ENCODE measurements around the gene TCOF1. TPM values are rescaled to one million over a fixed set of nuclear protein-coding genes. Genes with fewer than 3 reads are reported as not detected.
A peak's percentile ranks its signal among the peaks of the same experiment; 100 is the strongest.

TCOF1 gene
- total RNA-seq, 2 experiments from 2014 or later, result 113 to 145 TPM

DNA sequence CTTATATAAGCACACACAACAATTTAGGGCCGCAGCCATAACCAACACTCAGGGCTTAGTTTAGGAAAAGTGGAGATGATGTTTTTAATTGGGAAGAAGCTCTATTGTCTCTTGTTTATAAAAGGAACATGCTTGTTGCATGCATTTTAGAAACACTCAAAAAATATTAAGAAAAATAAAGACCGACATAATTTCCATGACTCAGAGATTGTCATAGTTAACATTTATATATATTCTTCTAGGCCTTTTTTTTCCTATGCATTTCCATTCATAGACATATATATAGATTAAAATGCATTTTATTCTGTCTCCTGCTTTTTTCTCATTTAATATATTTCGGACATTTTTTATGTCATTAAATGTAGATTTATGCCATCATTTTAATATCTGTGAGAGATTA is 41.2 kb upstream of the TCOF1 start:
- no peaks in the 10 kb centered on the region for H3K9me3 Mint-ChIP-seq (ENCODE audit: low read depth)
- CTCF ChIA-PET, result no interaction called here
- H3K27me3 Mint-ChIP-seq, result peaks cover 6% of the 10 kb centered on the region
- H3K36me3 Mint-ChIP-seq (ENCODE audit: low read depth), result no peaks in the 10 kb centered on the region
- no peak for ATAC-seq
- no peak overlapping the region for H3K27ac Mint-ChIP-seq
- no peak overlapping the region for H3K4me3 Mint-ChIP-seq
- no peaks in the 10 kb centered on the region for H3K4me1 Mint-ChIP-seq
- intact Hi-C loops (cut with DNase I, micrococcal nuclease), result no loop called here
- POLR2A ChIA-PET, result no interaction called here
- no peak for DNase-seq

DNA sequence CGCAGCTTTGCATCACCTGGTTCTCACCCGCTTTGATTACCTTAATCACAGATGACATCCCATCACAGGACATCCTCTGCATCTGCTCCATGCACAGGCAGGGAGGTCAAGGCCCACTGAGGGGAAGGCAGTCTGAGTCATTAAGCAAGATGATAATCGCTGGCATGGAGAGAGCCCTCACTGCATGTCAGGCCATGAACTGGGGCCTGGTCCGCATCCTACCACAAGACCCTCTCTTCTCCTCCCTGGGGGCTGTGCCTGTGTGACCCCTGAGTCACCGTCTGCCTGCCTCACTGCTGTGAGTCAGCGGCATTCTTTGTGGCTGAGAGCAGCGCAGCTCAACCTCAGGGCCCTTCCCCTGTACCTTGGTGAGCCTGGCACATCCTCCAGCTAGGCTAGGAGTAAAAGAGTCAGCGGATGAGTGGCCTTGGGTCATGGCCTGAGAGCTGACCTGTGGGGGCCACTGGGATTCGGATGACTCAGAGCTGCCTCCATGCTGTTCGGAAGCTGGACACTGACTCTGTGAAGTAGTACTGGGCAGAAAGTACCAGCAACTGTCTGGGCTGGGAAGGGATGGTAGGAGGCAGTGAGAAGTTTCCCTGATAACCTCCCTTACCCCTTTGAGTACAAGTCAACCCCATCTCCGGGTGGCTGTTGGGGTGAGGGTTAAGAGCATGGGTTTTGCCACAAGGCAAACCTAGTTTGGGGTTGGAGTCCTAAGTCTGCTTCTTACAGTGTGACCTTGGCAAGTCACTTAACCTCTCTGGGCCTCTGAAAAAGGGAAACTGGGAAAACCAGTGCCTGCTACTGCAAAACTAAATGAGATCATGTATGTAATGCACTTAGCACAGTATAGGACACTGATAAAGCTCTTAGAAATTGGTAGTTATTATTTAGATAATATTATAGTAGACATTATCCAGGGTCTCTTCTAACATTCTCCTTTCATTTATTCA is 40.2 kb upstream of the TCOF1 start:
- intact Hi-C loops (cut with DNase I, micrococcal nuclease), result no loop called here
- POLR2A ChIA-PET, result no interaction called here
- Mint-ChIP-seq H3K27ac (no peak overlapping the region), H3K4me1 (peaks cover 6% of the 10 kb centered on the region), H3K4me3 (no peak overlapping the region), H3K9me3 (ENCODE audit: low read depth) (no peaks in the 10 kb centered on the region), H3K36me3 (ENCODE audit: low read depth) (no peaks in the 10 kb centered on the region), H3K27me3 (peaks cover 6% of the 10 kb centered on the region)
- ATAC-seq (peak; percentile 80), DNase-seq (peak; percentile 31)
- CTCF ChIA-PET, result no interaction called here

DNA sequence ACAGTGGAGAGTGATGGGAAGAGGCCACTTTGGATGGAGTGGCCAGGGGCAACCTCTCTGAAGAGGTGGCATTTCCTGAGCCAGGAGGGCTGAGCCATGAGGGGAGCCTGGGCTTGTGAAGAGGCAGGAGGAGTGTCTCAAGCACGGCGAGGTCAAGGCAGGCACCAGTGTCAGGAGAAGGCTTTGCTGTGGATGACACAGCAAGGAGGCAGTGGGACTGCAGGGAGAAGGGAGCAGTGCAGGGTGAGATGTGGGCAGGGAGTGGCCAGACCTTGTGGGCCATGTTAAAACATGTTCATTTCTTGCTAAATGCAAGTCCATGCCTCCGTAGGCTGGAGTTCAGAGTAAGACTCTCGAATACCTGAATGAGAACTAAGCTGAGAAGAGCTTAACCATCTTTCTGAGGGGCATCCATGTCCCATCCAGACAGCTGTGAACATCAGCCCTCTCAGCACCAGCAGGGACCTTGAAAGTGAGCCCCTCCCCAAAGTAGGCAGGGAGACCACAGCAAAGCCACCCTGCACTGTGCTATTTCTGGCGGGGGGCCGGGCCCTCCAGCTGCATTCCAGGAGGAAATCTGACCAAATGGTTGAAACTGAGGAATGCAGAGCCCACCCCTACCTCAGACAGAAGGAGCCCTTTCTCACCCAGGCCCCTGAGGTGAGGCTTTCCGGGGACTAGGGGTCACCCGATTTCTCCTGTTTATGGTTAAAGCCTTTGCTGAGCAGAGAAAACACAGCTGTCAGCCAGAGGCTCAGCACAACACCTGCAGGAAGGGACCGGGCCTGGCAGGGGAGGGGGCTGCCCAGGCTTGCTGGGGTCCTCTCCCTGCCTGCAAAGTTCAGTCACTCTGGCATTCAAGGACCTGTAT is 38.6 kb upstream of the TCOF1 start:
- Mint-ChIP-seq H3K27me3 (peaks cover 3% of the 10 kb centered on the region), H3K27ac (no peak overlapping the region), H3K36me3 (ENCODE audit: low read depth) (no peaks in the 10 kb centered on the region), H3K4me3 (no peak overlapping the region), H3K9me3 (ENCODE audit: low read depth) (no peaks in the 10 kb centered on the region), H3K4me1 (peaks cover 6% of the 10 kb centered on the region)
- ATAC-seq, result no peak
- intact Hi-C loops (cut with DNase I, micrococcal nuclease), result no loop called here
- POLR2A ChIA-PET, result interaction anchor here (0.7 kb wide), 1 partner anchor 131 kb away, joined by 4 read pairs; no protein-coding TSS in a partner anchor
- CTCF ChIA-PET, result interaction anchor here (0.5 to 0.9 kb wide), 3 partner anchors 18 to 375 kb away, joined by 3 read pairs; no protein-coding TSS in a partner anchor
- DNase-seq, result no peak

DNA sequence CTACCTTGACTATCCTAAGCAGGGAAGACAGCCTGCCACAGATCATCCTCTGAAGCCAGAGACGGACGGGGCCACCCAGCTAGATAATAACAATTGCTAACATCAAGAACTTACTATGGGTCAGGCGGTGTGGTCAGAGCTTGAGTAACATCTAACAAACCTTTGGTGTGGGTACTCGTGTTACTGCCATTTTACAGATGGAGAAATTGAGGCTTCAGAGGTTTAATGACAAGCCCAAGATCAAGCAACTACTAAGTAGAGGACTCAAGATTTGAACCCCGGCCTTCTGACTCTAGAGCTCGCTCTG is 38.1 kb upstream of the TCOF1 start:
- ATAC-seq (no peak), DNase-seq (no peak)
- Mint-ChIP-seq H3K4me1 (peaks cover 6% of the 10 kb centered on the region), H3K27ac (no peak overlapping the region), H3K4me3 (no peak overlapping the region), H3K27me3 (peaks cover 3% of the 10 kb centered on the region), H3K9me3 (ENCODE audit: low read depth) (no peaks in the 10 kb centered on the region), H3K36me3 (ENCODE audit: low read depth) (no peaks in the 10 kb centered on the region)
- intact Hi-C loops (cut with DNase I, micrococcal nuclease), result no loop called here
- CTCF ChIA-PET, result interaction anchor here (0.5 to 0.9 kb wide), 3 partner anchors 17 to 97 kb away, joined by 3 to 4 read pairs (median 3); no protein-coding TSS in a partner anchor
- POLR2A ChIA-PET, result interaction anchor here (0.7 kb wide), 1 partner anchor 131 kb away, joined by 4 read pairs; no protein-coding TSS in a partner anchor

DNA sequence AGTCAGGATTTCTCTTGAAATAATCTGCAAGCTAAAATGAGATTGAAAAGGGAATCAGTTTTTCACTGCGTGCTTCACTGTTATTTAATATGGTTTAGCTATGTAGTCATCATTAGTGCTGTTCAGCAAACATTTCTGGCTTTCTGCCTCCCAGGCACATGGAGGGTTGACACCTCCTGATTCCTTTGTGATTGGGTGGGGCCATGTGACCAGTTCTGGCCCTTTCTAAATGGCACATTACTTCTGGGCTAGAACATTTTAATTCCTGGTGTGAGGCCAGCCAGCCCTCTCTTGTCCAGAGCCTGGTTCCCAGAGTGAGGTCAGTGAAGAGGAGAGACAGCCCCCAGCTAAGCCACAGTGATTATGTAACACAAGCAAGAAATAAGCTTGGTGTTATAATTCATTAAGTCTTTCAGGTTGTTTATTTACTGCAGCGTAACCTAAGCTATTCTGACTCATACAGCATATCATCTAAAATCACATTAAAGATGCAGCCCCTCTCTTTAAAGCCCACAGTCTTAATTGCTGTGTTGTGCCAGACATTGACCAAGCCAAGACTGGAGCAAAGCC is 37.4 kb upstream of the TCOF1 start:
- no peak overlapping the region for H3K27ac Mint-ChIP-seq
- ATAC-seq (no peak), DNase-seq (no peak)
- H3K4me3 Mint-ChIP-seq, result no peak overlapping the region
- no peaks in the 10 kb centered on the region for H3K9me3 Mint-ChIP-seq (ENCODE audit: low read depth)
- H3K36me3 Mint-ChIP-seq (ENCODE audit: low read depth), result no peaks in the 10 kb centered on the region
- peaks cover 6% of the 10 kb centered on the region for H3K4me1 Mint-ChIP-seq
- intact Hi-C loops (cut with DNase I, micrococcal nuclease), result no loop called here
- CTCF ChIA-PET, result interaction anchor here (0.6 to 1.2 kb wide), 4 partner anchors 16 to 481 kb away, joined by 3 to 5 read pairs (median 4); no protein-coding TSS in a partner anchor
- POLR2A ChIA-PET, result interaction anchor here (0.7 kb wide), 2 partner anchors 47 to 130 kb away, joined by 3 to 4 read pairs; no protein-coding TSS in a partner anchor
- peaks cover 3% of the 10 kb centered on the region for H3K27me3 Mint-ChIP-seq

DNA sequence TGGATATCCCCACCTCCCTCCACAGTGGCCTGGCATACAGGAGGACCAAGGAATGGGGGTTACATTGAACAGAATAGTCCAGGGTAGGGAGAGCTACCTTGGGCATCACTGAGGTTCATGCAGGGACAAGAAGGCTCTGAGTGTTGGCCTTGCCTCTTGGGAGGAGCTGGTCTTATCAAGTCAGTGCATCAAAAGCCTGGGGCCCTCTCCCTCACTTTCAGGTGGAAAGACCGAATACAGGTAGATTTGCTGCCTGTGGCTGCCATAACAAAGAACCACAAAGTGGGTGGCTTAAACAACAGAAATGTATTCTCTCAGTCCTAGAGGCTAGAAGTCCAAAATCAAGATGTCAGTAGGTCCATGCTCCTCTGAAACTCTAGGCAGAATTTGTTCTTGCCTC is 36.3 kb upstream of the TCOF1 start:
- CTCF ChIA-PET, result interaction anchor here (0.6 to 1.2 kb wide), 3 partner anchors 13 to 61 kb away, joined by 3 to 5 read pairs (median 3); no protein-coding TSS in a partner anchor
- intact Hi-C loops (cut with DNase I, micrococcal nuclease), result no loop called here
- ATAC-seq, result no peak
- Mint-ChIP-seq H3K9me3 (ENCODE audit: low read depth) (no peaks in the 10 kb centered on the region), H3K4me1 (peaks cover 6% of the 10 kb centered on the region), H3K27ac (no peak overlapping the region), H3K36me3 (ENCODE audit: low read depth) (no peaks in the 10 kb centered on the region), H3K27me3 (peaks cover 3% of the 10 kb centered on the region), H3K4me3 (no peak overlapping the region)
- POLR2A ChIA-PET, result interaction anchor here (0.7 kb wide), 1 partner anchor 46 kb away, joined by 3 read pairs; no protein-coding TSS in a partner anchor
- DNase-seq, result no peak

DNA sequence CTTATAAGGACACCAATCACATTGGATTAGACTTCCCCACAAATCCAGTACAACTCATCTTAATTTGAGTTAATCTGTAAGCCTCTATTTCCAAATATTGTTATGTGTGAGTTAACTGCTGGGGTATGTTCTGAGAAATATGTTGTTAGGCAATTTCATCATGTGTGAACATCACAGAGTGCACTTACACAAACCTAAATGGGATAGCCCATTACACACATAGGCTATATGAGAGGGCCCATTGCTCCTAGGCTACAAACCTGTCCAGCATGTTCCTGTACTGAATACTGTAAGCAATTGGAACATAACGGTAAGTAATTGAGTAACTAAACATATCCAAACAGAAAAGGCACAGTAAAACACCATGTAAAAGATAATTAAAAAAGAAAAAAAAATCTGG is 35.7 kb upstream of the TCOF1 start:
- Mint-ChIP-seq H3K36me3 (ENCODE audit: low read depth) (no peaks in the 10 kb centered on the region), H3K9me3 (ENCODE audit: low read depth) (no peaks in the 10 kb centered on the region), H3K27ac (no peak overlapping the region), H3K27me3 (peaks cover 3% of the 10 kb centered on the region), H3K4me1 (peaks cover 6% of the 10 kb centered on the region), H3K4me3 (no peak overlapping the region)
- ATAC-seq (no peak), DNase-seq (no peak)
- POLR2A ChIA-PET, result no interaction called here
- intact Hi-C loops (cut with DNase I, micrococcal nuclease), result no loop called here
- CTCF ChIA-PET, result interaction anchor here (0.6 kb wide), 2 partner anchors 27 to 62 kb away, joined by 3 read pairs; no protein-coding TSS in a partner anchor

DNA sequence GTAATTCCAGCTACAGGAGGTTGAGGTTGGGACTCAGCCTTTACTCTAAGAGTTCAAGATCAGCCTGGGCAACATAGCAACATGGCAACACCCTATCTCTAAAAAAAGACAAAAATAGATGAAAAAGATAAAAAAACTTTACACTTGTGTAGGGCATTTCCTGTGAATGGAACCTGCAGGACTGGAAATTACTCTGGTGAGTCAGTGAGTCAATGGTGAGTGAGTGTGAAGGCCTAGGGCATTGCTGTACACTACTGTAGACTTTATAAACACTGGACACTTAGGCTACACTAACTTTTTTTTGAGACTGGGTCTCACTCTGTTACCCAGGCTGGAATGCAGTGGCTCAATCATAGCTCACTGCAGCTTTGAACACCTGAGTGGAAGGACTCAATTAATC is 35.3 kb upstream of the TCOF1 start:
- no peaks in the 10 kb centered on the region for H3K9me3 Mint-ChIP-seq (ENCODE audit: low read depth)
- peaks cover 3% of the 10 kb centered on the region for H3K27me3 Mint-ChIP-seq
- no peak for DNase-seq
- no peak overlapping the region for H3K4me3 Mint-ChIP-seq
- ChIA-PET POLR2A (no interaction called here), CTCF (interaction anchor here (0.6 kb wide), 1 partner anchor 26 kb away, joined by 3 read pairs; no protein-coding TSS in a partner anchor)
- intact Hi-C loops (cut with DNase I, micrococcal nuclease), result no loop called here
- no peak overlapping the region for H3K27ac Mint-ChIP-seq
- H3K36me3 Mint-ChIP-seq (ENCODE audit: low read depth), result no peaks in the 10 kb centered on the region
- peaks cover 6% of the 10 kb centered on the region for H3K4me1 Mint-ChIP-seq
- peak; percentile 68 for ATAC-seq

DNA sequence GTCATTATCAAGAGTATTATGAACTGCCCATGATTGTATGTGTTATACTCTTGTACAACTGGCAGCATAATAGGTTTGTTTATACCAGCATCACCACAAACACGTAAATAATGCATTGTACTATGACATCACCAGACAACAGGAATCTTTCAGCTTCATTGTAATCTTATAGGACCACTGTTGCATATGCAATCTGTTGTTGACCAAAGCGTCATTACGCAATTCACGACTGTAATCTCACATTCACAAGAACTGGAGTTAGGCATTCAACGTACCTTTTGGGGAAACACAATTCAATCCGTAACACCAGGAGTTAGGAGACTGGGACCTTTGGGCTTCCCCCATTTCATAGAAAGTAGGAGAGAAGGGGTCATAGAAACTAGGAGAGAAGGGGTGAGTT is 34.4 kb upstream of the TCOF1 start:
- Mint-ChIP-seq H3K9me3 (ENCODE audit: low read depth) (no peaks in the 10 kb centered on the region), H3K4me1 (peaks cover 6% of the 10 kb centered on the region), H3K27me3 (peaks cover 3% of the 10 kb centered on the region), H3K4me3 (no peak overlapping the region), H3K36me3 (ENCODE audit: low read depth) (no peaks in the 10 kb centered on the region), H3K27ac (no peak overlapping the region)
- no peak for ATAC-seq
- no peak for DNase-seq
- CTCF ChIA-PET, result interaction anchor here (0.7 kb wide), 1 partner anchor 11 kb away, joined by 3 read pairs; no protein-coding TSS in a partner anchor
- intact Hi-C loops (cut with DNase I, micrococcal nuclease), result no loop called here
- POLR2A ChIA-PET, result no interaction called here

DNA sequence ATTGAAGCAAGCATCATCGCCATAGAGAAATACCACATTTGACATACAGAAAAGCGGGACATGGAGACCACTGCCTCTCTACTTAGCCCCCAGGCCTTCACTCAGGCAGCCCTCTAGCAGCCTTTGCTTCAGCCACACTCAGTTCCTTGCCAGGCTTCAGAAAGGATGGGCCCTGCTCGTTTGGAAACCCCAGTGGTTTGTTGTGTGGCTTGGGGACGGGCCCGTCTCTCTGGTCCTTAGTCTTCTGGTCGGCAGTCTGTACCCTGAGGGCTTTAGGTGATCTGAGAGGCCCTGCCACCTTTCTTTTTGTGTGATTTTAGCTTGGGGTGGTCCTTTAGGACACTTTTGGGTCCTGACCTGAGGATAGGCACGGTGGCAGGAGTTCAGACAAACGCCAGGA is 33.7 kb upstream of the TCOF1 start:
- Mint-ChIP-seq H3K9me3 (ENCODE audit: low read depth) (no peaks in the 10 kb centered on the region), H3K36me3 (ENCODE audit: low read depth) (no peaks in the 10 kb centered on the region), H3K27ac (no peak overlapping the region), H3K4me3 (no peak overlapping the region), H3K27me3 (no peaks in the 10 kb centered on the region), H3K4me1 (peaks cover 6% of the 10 kb centered on the region)
- POLR2A ChIA-PET, result no interaction called here
- DNase-seq (no peak), ATAC-seq (no peak)
- CTCF ChIA-PET, result interaction anchor here (0.7 kb wide), 1 partner anchor 12 kb away, joined by 3 read pairs; no protein-coding TSS in a partner anchor
- intact Hi-C loops (cut with DNase I, micrococcal nuclease), result no loop called here

DNA sequence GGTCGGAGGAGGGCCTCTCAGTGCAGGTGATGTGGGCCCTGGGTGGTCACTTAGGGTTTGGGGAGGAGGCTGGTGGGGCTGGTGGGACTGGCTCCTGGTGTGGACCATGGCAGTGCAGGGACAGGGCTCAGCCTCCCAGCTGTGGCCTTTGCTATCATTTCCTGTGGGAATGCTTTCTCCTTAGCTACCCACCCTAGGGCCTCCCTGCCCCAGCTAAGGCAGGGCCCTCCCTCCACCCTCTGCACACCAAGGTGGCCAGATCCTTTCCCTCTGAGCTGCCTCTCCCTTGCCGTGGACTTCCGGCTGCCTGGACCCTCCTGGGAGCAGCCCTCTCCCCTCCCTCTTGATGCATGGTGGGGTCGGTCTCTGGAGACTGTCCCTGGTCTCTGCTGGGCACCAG is 32.1 kb upstream of the TCOF1 start:
- CTCF ChIA-PET, result interaction anchor here (1.1 kb wide), 1 partner anchor 10 kb away, joined by 3 read pairs; no protein-coding TSS in a partner anchor
- Mint-ChIP-seq H3K4me1 (peaks cover 6% of the 10 kb centered on the region), H3K27me3 (peaks cover 3% of the 10 kb centered on the region), H3K27ac (no peak overlapping the region), H3K36me3 (ENCODE audit: low read depth) (no peaks in the 10 kb centered on the region), H3K4me3 (no peak overlapping the region), H3K9me3 (ENCODE audit: low read depth) (no peaks in the 10 kb centered on the region)
- no peak for ATAC-seq
- no peak for DNase-seq
- POLR2A ChIA-PET, result interaction anchor here (0.5 kb wide), 1 partner anchor 993 kb away, joined by 3 read pairs; no protein-coding TSS in a partner anchor
- intact Hi-C loops (cut with DNase I, micrococcal nuclease), result no loop called here
